GM12874 (cell line): ENCODE data around the gene DDX5.

Experiments
- CTCF ChIP-seq: IDR thresholded peaks from 2 replicates; pipeline ENCODE4 v1.5.1; 2011; ENCODE audit warnings: low read depth, mild to moderate bottlenecking, control low read depth, low read length, moderate library complexity; ENCODE audit not compliant: insufficient read depth

DDX5 gene

GRCh38 chr17:64470625-64471024 is 35.5 kb downstream of the DDX5 start:
- TF ChIP-seq CTCF, result no peak

DNA sequence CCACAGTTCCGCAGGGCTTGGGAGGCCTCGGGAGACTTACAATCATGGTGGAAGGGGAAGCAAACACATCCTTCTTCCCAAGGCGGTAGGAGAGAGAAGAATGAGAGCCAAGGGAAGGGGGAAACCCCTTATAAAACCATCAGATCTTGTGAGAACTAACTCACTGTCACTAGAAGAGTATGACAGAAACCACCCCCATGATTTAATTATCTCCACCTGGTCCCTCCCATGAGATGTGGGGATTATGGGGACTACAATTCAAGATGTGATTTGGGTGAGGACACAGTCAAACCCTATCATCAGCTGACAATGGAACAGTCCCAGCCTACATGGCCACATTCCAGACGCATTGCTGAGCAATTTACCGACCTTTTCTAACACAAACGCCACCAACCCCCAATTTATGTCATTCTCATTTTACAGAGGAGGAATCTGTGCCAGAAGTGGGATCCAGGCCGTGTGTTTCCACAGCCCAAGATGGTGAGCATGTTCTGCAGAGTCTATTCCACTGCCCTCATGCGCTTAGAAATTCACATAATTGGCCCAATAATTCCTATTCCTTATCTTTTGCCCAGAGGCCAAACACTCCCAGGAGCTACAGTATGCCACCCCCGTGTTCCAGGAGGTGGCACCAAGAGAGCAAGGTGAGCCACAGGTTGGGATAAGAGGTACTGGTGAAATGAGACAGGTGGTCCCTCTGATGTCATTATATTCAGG is 39.9 kb downstream of the DDX5 start:
- TF ChIP-seq CTCF, result no peak

DNA sequence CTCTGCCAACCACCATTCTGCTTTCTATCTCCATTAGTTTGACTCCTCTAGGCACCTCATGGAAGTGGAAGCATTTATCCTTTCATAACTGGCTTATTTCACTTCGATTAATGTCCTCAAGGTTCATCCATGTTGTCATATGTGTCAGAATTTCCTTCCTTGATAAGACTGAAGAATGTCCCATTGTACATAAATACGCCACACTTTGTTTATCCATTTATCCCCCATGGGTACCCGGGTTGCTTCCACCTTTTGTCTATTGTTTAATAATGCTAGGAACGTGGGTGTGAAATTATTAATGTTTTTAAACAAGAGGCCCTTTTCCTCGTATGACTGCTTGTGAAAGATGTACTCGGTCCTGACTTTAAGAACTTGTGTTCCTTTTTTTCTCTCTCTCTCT is 44.3 kb downstream of the DDX5 start:
- no peak for TF ChIP-seq CTCF

DNA sequence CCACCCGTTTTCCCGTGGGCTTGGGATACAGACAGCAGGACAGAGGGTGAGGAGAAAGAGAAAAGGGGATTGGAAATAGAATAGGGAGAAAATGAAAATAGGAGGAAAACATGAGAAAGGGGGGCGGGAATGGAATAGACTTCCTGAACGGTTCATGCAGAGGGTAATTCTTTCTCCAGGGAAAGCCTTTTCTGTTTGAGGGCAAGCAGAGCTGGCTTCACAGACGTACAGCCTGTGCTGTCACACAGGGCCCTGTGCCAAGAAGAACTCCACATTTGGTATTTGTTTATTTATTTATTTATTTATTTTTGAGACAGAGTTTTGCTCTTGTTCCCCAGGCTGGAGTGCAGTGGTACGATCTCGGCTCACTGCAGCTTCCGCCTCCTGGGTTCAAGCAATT is 45.1 kb downstream of the DDX5 start:
- TF ChIP-seq CTCF, result no peak

DNA sequence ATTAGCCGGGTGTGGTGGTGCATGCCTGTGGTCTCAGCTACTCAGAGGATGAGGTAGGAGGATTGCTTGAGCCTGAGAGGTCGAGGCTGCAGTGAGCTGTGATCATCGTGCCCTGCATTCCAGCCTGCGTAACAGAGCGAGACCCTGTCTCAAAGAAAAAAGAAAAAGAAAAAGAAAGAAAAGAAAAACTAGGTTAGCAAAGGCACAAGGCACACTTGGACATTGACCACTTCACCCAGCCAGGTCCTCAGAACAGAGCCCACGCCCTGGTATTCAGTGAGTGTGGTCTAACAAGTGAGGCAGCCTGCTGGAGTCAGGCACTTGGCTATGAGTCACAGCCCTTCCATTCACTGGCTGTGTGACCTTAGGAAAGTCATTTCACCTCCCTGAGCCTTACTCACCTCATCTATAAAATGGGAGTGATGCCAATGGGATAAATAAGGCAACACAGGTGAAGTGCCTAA is 46.8 kb downstream of the DDX5 start:
- TF ChIP-seq CTCF, result no peak

DNA sequence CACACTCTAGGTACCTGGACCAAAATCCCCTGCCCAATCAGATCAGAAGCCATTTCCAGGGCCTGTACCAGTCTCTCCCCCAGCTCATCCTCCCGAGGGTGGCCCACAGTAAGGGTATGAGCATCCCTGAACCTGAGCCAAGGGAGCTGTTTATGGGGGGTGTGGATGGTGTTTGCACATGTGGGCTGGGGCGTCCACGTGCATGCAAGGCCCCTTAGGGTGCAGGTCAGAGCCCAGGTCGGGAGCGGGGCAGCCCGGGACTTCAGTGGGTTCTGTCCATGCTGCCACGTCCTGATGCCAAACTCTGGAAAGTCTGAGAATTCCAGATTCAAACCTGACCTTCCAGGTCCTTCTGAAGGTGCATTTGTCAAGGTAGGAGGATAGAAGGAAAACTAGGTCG is 47.3 kb downstream of the DDX5 start:
- TF ChIP-seq CTCF, result no peak

- TF ChIP-seq CTCF, result no peak
Observed at GRCh38 chr17:64457156-64457555, 48.9 kb downstream of the DDX5 start.
